ENCODE results near the gene FHIT.

GRCh38 chr3:60011218-60011617 is 1240.0 kb downstream of the FHIT start:
- TF ChIP-seq, protein P1, sequence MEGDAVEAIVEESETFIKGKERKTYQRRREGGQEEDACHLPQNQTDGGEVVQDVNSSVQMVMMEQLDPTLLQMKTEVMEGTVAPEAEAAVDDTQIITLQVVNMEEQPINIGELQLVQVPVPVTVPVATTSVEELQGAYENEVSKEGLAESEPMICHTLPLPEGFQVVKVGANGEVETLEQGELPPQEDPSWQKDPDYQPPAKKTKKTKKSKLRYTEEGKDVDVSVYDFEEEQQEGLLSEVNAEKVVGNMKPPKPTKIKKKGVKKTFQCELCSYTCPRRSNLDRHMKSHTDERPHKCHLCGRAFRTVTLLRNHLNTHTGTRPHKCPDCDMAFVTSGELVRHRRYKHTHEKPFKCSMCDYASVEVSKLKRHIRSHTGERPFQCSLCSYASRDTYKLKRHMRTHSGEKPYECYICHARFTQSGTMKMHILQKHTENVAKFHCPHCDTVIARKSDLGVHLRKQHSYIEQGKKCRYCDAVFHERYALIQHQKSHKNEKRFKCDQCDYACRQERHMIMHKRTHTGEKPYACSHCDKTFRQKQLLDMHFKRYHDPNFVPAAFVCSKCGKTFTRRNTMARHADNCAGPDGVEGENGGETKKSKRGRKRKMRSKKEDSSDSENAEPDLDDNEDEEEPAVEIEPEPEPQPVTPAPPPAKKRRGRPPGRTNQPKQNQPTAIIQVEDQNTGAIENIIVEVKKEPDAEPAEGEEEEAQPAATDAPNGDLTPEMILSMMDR (IDR thresholded peaks at IDR 0.05): no peak
- TF ChIP-seq POLR2A (IDR thresholded peaks at IDR 0.05): no peak
